GM10266 (cell line): Measurements from ENCODE around the gene LIPE.
A peak's percentile ranks its signal among the peaks of the same experiment; 100 is the strongest.

Experiments used
- DNase-seq: peaks from one replicate; pipeline ENCODE4 v3.0.0; 2012; ENCODE audit errors: extremely low spot score
- CTCF ChIP-seq: IDR thresholded peaks from 2 replicates; pipeline ENCODE4 v1.5.1; 2012; ENCODE audit warnings: mild to moderate bottlenecking, low read depth; ENCODE audit not compliant: control insufficient read depth, insufficient read depth; ENCODE audit errors: missing control alignments

The LIPE gene

GRCh38 chr19:42352301-42353259 lies 74.6 kb downstream of the LIPE start:
- TF ChIP-seq CTCF: no peak
- DNase-seq: peak; percentile 78
